K562 (cell line): ENCODE measurements around the gene PTAR1. TPM values are rescaled to one million over a fixed set of nuclear protein-coding genes. Genes with fewer than 3 reads are reported as not detected.
A peak's percentile ranks its signal among the peaks of the same experiment; 100 is the strongest.

Source experiments
- DEAF1 ChIP-seq: fragments of 450-650 bp; formaldehyde crosslinking; IDR thresholded peaks from 2 replicates; pipeline ENCODE4 v1.4.0; 2020; ENCODE audit warnings: mild to moderate bottlenecking, moderate library complexity
- E2F1 ChIP-seq: sonication (generic); formaldehyde crosslinking; IDR thresholded peaks from 2 replicates; pipeline ENCODE4 v1.8.1; 2023; ENCODE audit warnings: mild to moderate bottlenecking, missing genetic modification reagents, moderate library complexity
- ILK ChIP-seq: fragments of 450-650 bp; IDR thresholded peaks from 2 replicates; pipeline ENCODE4 v1.6.1; 2016; ENCODE audit warnings: missing genetic modification characterization, low read depth, mild to moderate bottlenecking, missing compliant biosample characterization, moderate library complexity, borderline replicate concordance
- KLF1 ChIP-seq: fragments of 450-650 bp; IDR thresholded peaks from 2 replicates; pipeline ENCODE4 v1.6.1; 2016; ENCODE audit warnings: missing genetic modification characterization, missing compliant biosample characterization
- KLF10 ChIP-seq: fragments of 250-450 bp; sonication (Bioruptor Pico); IDR thresholded peaks from 2 replicates; pipeline ENCODE4 v1.6.1; 2021; ENCODE audit warnings: matching md5 sums
- MTF1 ChIP-seq: fragments of 250-450 bp; sonication (Bioruptor Pico); IDR thresholded peaks from 2 replicates; pipeline ENCODE4 v1.9.0; 2021; ENCODE audit warnings: moderate library complexity, mild to moderate bottlenecking, inconsistent platforms, borderline replicate concordance
- RREB1 ChIP-seq: fragments of 250-450 bp; sonication (Bioruptor Pico); IDR thresholded peaks from 2 replicates; pipeline ENCODE4 v1.4.0; 2020
- SMAD3 ChIP-seq: fragments of 450-650 bp; formaldehyde crosslinking; conservative IDR thresholded peaks from 2 replicates; pipeline ENCODE4 v1.4.0; 2020; ENCODE audit warnings: mild to moderate bottlenecking
- SPI1 ChIP-seq: IDR thresholded peaks from 2 replicates; pipeline ENCODE4 v1.6.1; 2011; ENCODE audit warnings: low read depth, low read length, control low read depth, borderline replicate concordance
- XRCC4 ChIP-seq: IDR thresholded peaks from one replicate; pipeline ENCODE4 v1.6.1; 2011; ENCODE audit not compliant: insufficient read depth, insufficient read length; ENCODE audit errors: extremely low read depth
- ZNF143 ChIP-seq: sonication (generic); formaldehyde crosslinking; IDR thresholded peaks from 2 replicates; pipeline ENCODE4 v1.9.0; 2022; ENCODE audit warnings: mild to moderate bottlenecking, missing genetic modification reagents
- ZNF395 ChIP-seq: fragments of 200-800 bp; sonication (Bioruptor generic); IDR thresholded peaks from 2 replicates; pipeline ENCODE4 v1.6.1; 2017; ENCODE audit warnings: missing genetic modification characterization, missing compliant biosample characterization
- ZNF408 ChIP-seq: fragments of 250-450 bp; sonication (Bioruptor Pico); IDR thresholded peaks from 2 replicates; pipeline ENCODE4 v1.4.0; 2020; ENCODE audit warnings: low read depth, mild to moderate bottlenecking, moderate library complexity
- ZNF707 ChIP-seq: fragments of 250-450 bp; sonication (Bioruptor Pico); conservative IDR thresholded peaks from 2 replicates; pipeline ENCODE4 v1.8.0; 2022; ENCODE audit warnings: inconsistent platforms, mild to moderate bottlenecking, moderate library complexity
- ZNF717 ChIP-seq: fragments of 250-450 bp; sonication (Bioruptor Pico); IDR thresholded peaks from 2 replicates; pipeline ENCODE4 v1.5.0; 2021
- polyA plus RNA-seq, 8 experiments: library from polyadenylated mRNA; depleted of rRNA in 4 of 8; stranded (reverse) in 5 of 8; unstranded in 3 of 8; fragments of >200 nt; fragmentation: Nextera tagmentation in 2 of 8; fragmentation: Illumina TruSeq in 1 of 8; extraction: Ambion mirVana in 2 of 8; extraction: Trizol in 1 of 8; gene quantifications; 2 replicates each; pipeline versions ENCODE4 v1.2.1 to v1.2.3, GENCODE V29; 2011 to 2014; ENCODE audit warnings: inconsistent platforms in 1 of 8, missing spikeins in 1 of 8
- total RNA-seq, 7 experiments: library from RNA; depleted of rRNA in 6 of 7; stranded (reverse); fragments of >200 nt in 6 of 7; fragmentation: Illumina TruSeq in 2 of 7; extraction: Trizol in 2 of 7; gene quantifications; 2 replicates each; pipeline versions ENCODE4 v1.2.1 to v1.2.3, GENCODE V29; 2011 to 2021; ENCODE audit warnings: low replicate concordance in 1 of 7
- TF ChIP-seq, protein P1 (sequence below): sonication (generic); formaldehyde crosslinking; IDR thresholded peaks from 2 replicates; pipeline ENCODE4 v1.8.1; 2023; ENCODE audit warnings: mild to moderate bottlenecking, missing genetic modification reagents

Gene PTAR1
- total and polyA plus RNA-seq, 9 of the 15 experiments (the other 6 are each of a cell fraction or from before 2014, with no cell fraction given), result 10.1 to 48.0 (median 28.0) TPM

GRCh38 chr9:69759421-69760277 is at the start of gene PTAR1 (continued):
- TF ChIP-seq ZNF395 (CRISPR knock-in tag) (peak; percentile 74; the same call in 1 of the 2 replicates), KLF1 (tag) (no peak), ZNF408 (CRISPR knock-in tag) (no peak), ILK (tag) (no peak), SPI1 (no peak), ZNF717 (CRISPR knock-in tag) (no peak), DEAF1 (CRISPR knock-in tag) (no peak), ZNF143 (no peak), KLF10 (CRISPR knock-in tag) (no peak), RREB1 (no peak), SMAD3 (no peak), ZNF707 (no peak), MTF1 (no peak), E2F1 (CRISPR knock-in tag) (no peak), XRCC4 (no peak)
- TF ChIP-seq, protein P1, sequence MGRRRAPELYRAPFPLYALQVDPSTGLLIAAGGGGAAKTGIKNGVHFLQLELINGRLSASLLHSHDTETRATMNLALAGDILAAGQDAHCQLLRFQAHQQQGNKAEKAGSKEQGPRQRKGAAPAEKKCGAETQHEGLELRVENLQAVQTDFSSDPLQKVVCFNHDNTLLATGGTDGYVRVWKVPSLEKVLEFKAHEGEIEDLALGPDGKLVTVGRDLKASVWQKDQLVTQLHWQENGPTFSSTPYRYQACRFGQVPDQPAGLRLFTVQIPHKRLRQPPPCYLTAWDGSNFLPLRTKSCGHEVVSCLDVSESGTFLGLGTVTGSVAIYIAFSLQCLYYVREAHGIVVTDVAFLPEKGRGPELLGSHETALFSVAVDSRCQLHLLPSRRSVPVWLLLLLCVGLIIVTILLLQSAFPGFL (CRISPR knock-in tag), result no peak
